HG03060 (cell line): ENCODE data around the gene ATP10D.
"Not testable (repeated sequence)": the region's sequence is repeated elsewhere in the genome, so short reads cannot be mapped to it uniquely, and the experiment has no call there.

ENCODE experiments used
- ATAC-seq: cut with Tn5 transposase; IDR thresholded peaks from one replicate; pipeline ENCODE4 v1.9.1; 2021; ENCODE audit warnings: low read depth, moderate number of reproducible peaks; ENCODE audit not compliant: unreplicated experiment

The ATP10D gene

GRCh38 chr4:47533689-47534347 is 48.7 kb downstream of the ATP10D start:
- ATAC-seq: no peak

- ATAC-seq: no peak
These were observed 49.7 kb downstream of the ATP10D start for GRCh38 chr4:47534772-47535171.

GRCh38 chr4:47535567-47536147 is 50.6 kb downstream of the ATP10D start:
- ATAC-seq: no peak

- ATAC-seq: no peak
These were observed 51.9 kb downstream of the ATP10D start for GRCh38 chr4:47536966-47537365.

- ATAC-seq: no peak
These were observed 53.2 kb downstream of the ATP10D start for GRCh38 chr4:47538111-47538824.

- no peak for ATAC-seq
These were observed 53.7 kb downstream of the ATP10D start for GRCh38 chr4:47538825-47539154.

GRCh38 chr4:47542640-47543039 is 57.6 kb downstream of the ATP10D start:
- not testable (repeated sequence) for ATAC-seq

GRCh38 chr4:47543331-47543730 is 58.3 kb downstream of the ATP10D start:
- ATAC-seq: no peak

GRCh38 chr4:47550357-47550756 is 65.3 kb downstream of the ATP10D start:
- not testable (repeated sequence) for ATAC-seq

GRCh38 chr4:47550899-47551548 is 65.9 kb downstream of the ATP10D start:
- ATAC-seq: no peak

- ATAC-seq: no peak
These were observed 66.6 kb downstream of the ATP10D start for GRCh38 chr4:47551682-47552081.

- ATAC-seq: no peak
These were observed 68.5 kb downstream of the ATP10D start for GRCh38 chr4:47553329-47554125.

- ATAC-seq: not testable (repeated sequence)
These were observed 70.8 kb downstream of the ATP10D start for GRCh38 chr4:47555920-47556319.

- no peak for ATAC-seq
These were observed 72.2 kb downstream of the ATP10D start for GRCh38 chr4:47557255-47557654.

GRCh38 chr4:47560682-47561081 is 75.6 kb downstream of the ATP10D start:
- no peak for ATAC-seq

- ATAC-seq: no peak
These were observed 76.3 kb downstream of the ATP10D start for GRCh38 chr4:47561331-47561730.

GRCh38 chr4:47562297-47562696 is 77.2 kb downstream of the ATP10D start:
- no peak for ATAC-seq

- ATAC-seq: no peak
These were observed 81.5 kb downstream of the ATP10D start for GRCh38 chr4:47566566-47566965.

- ATAC-seq: no peak
These were observed 81.9 kb downstream of the ATP10D start for GRCh38 chr4:47566969-47567368.

GRCh38 chr4:47567511-47567910 is 82.4 kb downstream of the ATP10D start:
- no peak for ATAC-seq

- ATAC-seq: no peak
These were observed 85.7 kb downstream of the ATP10D start for GRCh38 chr4:47570816-47571215.
